ENCODE data around the gene VILL.

DNA sequence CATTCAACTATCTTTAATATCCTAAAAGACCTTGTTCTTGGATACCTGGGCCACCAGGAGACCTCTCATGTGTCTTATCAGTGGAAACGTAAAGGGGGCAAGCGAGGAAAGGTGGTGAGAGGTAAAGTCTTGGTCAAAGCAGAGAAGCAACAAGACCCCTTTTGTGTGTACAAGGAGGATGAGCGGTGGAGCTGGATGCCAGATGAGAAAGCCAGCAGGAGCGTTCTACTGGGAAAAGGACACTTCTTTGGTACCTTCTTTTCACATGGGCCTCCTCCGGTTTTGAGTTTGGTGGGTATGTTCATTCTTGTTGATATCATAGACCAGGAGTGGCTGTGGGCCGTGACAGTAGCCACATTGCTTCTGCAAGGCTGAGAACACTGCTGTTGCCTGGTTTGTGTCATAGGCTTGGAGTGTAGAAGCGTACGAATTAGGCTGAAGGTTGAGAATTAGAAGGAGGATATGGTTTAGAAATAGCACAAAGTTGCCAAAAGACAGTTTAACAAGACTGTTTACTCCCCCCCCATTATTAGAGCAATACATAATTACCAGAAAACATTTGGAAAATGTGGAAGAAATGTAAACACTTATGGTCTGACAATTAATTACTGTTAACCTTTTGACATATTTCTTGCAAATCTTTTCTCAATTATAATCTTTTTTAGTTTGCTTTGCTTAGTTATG, 46.8 kb upstream of the VILL start:
- TF ChIP-seq GABPA (IDR thresholded peaks at IDR 0.05 in 1 of 2, conservative IDR thresholded peaks at IDR 0.05 in 1 of 2), result no peak
- TF ChIP-seq CTCF (IDR thresholded peaks at IDR 0.05; ENCODE audit: low read depth, low read length, missing input control), result no peak
- no peak for TF ChIP-seq TAF1 (conservative IDR thresholded peaks at IDR 0.05)
- TF ChIP-seq RAD21 (IDR thresholded peaks at IDR 0.05), result no peak
- TF ChIP-seq JUND (IDR thresholded peaks at IDR 0.05), result no peak
- TF ChIP-seq MAX (IDR thresholded peaks at IDR 0.05), result no peak

All from liver (tissue), 3 donors.